Keratinocyte (primary cell): ENCODE results near the gene NUTF2. TPM values are rescaled to one million over a fixed set of nuclear protein-coding genes. Genes with fewer than 3 reads are reported as not detected.

Experiments used
- DNase-seq: peaks from one replicate; pipeline ENCODE4 v3.0.0-alpha.2; 2011; ENCODE audit warnings: low read depth, missing footprints, low spot score
- FAIRE-seq: peaks from 2 replicates; lab custom pipeline; 2011; peaks lifted over from hg19 to GRCh38; lab: Jason Lieb, UNC
- H2AFZ ChIP-seq: 2 replicates; pipeline ENCODE4 v1.6.0; 2012; ENCODE audit warnings: low read length, control low read depth, inconsistent platforms; ENCODE audit not compliant: control insufficient read depth
- H3K27ac ChIP-seq: 2 replicates; pipeline ENCODE4 v1.5.1; 2011; ENCODE audit warnings: low read length; ENCODE audit not compliant: control insufficient read depth, insufficient read depth
- H3K27me3 ChIP-seq: 3 replicates; pipeline ENCODE4 v1.6.0; 2011; ENCODE audit warnings: low read length; ENCODE audit not compliant: control insufficient read depth, insufficient read depth; ENCODE audit errors: extremely low read depth
- H3K36me3 ChIP-seq, 2 experiments: 2 replicates in 1 of 2; 3 replicates in 1 of 2; pipeline ENCODE4 v1.5.1; 2011; ENCODE audit warnings: low read length in 2 of 2, mild to moderate bottlenecking in 1 of 2; ENCODE audit not compliant: control insufficient read depth in 2 of 2, insufficient read depth in 2 of 2; ENCODE audit errors: extremely low read depth in 1 of 2
- H3K4me1 ChIP-seq: 3 replicates; pipeline ENCODE4 v1.5.1; 2011; ENCODE audit warnings: low read length; ENCODE audit not compliant: control insufficient read depth, insufficient read depth; ENCODE audit errors: extremely low read depth
- H3K4me2 ChIP-seq: 3 replicates; pipeline ENCODE4 v1.6.0; 2011; ENCODE audit warnings: low read depth, low read length; ENCODE audit not compliant: control insufficient read depth, insufficient read depth; ENCODE audit errors: extremely low read depth
- H3K4me3 ChIP-seq, 3 experiments: fragments of 200-600 bp in 1 of 3; sonication (generic) in 1 of 3; 2 replicates in 2 of 3; 3 replicates in 1 of 3; pipeline ENCODE4 v1.5.1; 2011 to 2016; ENCODE audit warnings: low read length in 3 of 3, mild to moderate bottlenecking in 3 of 3, control low read depth in 2 of 3, inconsistent platforms in 1 of 3, low read depth in 1 of 3, mixed read lengths in 1 of 3, mixed run types in 1 of 3, moderate library complexity in 1 of 3; ENCODE audit not compliant: control insufficient read depth in 2 of 3, insufficient read depth in 2 of 3; ENCODE audit errors: extremely low read depth in 1 of 3
- H3K79me2 ChIP-seq: 2 replicates; pipeline ENCODE4 v1.6.0; 2012; ENCODE audit warnings: low read length; ENCODE audit not compliant: control insufficient read depth, insufficient read depth
- H3K9ac ChIP-seq: 3 replicates; pipeline ENCODE4 v1.6.0; 2011; ENCODE audit warnings: low read length; ENCODE audit not compliant: control insufficient read depth, insufficient read depth; ENCODE audit errors: extremely low read depth
- H3K9me1 ChIP-seq: 3 replicates; pipeline ENCODE4 v1.6.0; 2011; ENCODE audit warnings: low read length; ENCODE audit not compliant: control insufficient read depth, insufficient read depth; ENCODE audit errors: extremely low read depth
- H3K9me3 ChIP-seq: 2 replicates; pipeline ENCODE4 v1.5.1; 2012; ENCODE audit warnings: low read depth, low read length; ENCODE audit not compliant: control insufficient read depth
- H4K20me1 ChIP-seq: 3 replicates; pipeline ENCODE4 v1.6.0; 2011; ENCODE audit warnings: low read length; ENCODE audit not compliant: control insufficient read depth, insufficient read depth; ENCODE audit errors: extremely low read depth
- CTCF ChIP-seq, 3 experiments: IDR thresholded peaks in 1 of 3; conservative IDR thresholded peaks in 1 of 3; optimal IDR thresholded peaks in 1 of 3; 2 replicates in 2 of 3; 3 replicates in 1 of 3; pipeline versions ENCODE3 to v1.5.1; 2011; ENCODE audit warnings: low read length in 3 of 3, mild to moderate bottlenecking in 3 of 3, moderate library complexity in 2 of 3, control low read depth in 1 of 3, inconsistent platforms in 1 of 3; ENCODE audit not compliant: insufficient read depth in 2 of 3; ENCODE audit errors: extremely low read depth in 1 of 3
- EZH2 ChIP-seq: IDR thresholded peaks from one replicate; pipeline ENCODE4 v1.6.1; 2012; ENCODE audit warnings: inconsistent platforms, mild to moderate bottlenecking, low read length, moderate library complexity
- dilution Hi-C: fragments of 300-500 bp; cut with MboI; formaldehyde crosslinking; loops from one replicate; pipeline ENCODE4 v1.7.0; 2020; ENCODE audit warnings: low sequenced_read_pairs; ENCODE audit not compliant: extremely low pct_ligation_motif_present
- polyA plus RNA-seq, 5 experiments: library from polyadenylated mRNA; depleted of rRNA in 3 of 5; stranded (reverse) in 3 of 5; stranded (forward) in 1 of 5; unstranded in 1 of 5; fragments of >200 nt; gene quantifications; 1 replicate in 1 of 5; 2 replicates in 3 of 5; 3 replicates in 1 of 5; pipeline versions ENCODE4 v1.2.1 to v1.2.3, GENCODE V29; 2011 to 2012; ENCODE audit warnings: missing spikeins in 2 of 5, low read depth in 1 of 5, low replicate concordance in 1 of 5

The NUTF2 gene
- polyA plus RNA-seq, 1 donor (not counting 4 experiments of a cell fraction or from before 2014, with no cell fraction given): 189 TPM

DNA sequence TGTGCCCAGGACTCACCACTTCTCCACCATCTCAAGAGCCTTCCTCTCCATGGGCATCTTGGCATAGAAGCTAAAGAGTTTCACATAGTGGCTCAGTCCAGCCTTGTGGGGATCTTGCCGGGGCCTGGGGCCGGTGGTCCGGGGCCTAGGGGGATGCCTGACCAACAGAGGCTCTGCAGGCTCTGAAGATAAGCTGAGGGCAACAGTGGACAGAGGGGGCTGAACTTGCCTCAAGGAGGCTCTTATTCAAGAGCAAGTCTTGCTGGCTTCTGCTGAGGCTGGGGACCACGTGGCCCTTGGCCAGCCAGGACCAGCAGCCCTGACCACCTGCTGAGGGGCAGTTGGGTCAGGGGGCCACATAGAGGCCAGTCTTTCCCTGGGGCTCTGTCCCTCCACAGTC lies 18.1 kb upstream of the NUTF2 start:
- Histone ChIP-seq H3K4me1 (peaks cover 9% of the 10 kb centered on the region), H3K27me3 (no peaks in the 10 kb centered on the region), H3K9ac (no peak overlapping the region), H2AFZ (no peak overlapping the region), H3K9me3 (no peaks in the 10 kb centered on the region), H3K4me2 (no peak overlapping the region), H3K9me1 (no peaks in the 10 kb centered on the region), H4K20me1 (no peaks in the 10 kb centered on the region), H3K27ac (no peak overlapping the region), H3K4me3 (no peak overlapping the region), H3K36me3 (peaks cover 37 to 38% of the 10 kb centered on the region in 2 experiments), H3K79me2 (peaks cover 8% of the 10 kb centered on the region)
- no peak for TF ChIP-seq CTCF (optimal IDR thresholded peaks at IDR 0.05 in 1 of 3, IDR thresholded peaks at IDR 0.05 in 1 of 3, conservative IDR thresholded peaks at IDR 0.05 in 1 of 3; ENCODE audit: extremely low read depth in 1 of 3, insufficient read depth in 2 of 3, low read length in 3 of 3)
- no peak for TF ChIP-seq EZH2
- FAIRE-seq: no peak
- dilution Hi-C loops: no loop called here
- no peak for DNase-seq

GRCh38 chr16:67833030-67833414 lies 13.7 kb upstream of the NUTF2 start:
- Histone ChIP-seq H2AFZ (peak overlapping the region; percentile 33), H3K4me1 (peaks cover 14% of the 10 kb centered on the region), H3K36me3 (peaks cover 31% of the 10 kb centered on the region in 2 experiments), H3K9ac (peak overlapping the region; percentile 93), H3K9me1 (no peaks in the 10 kb centered on the region), H3K4me2 (peak overlapping the region; percentile 99), H4K20me1 (no peaks in the 10 kb centered on the region), H3K79me2 (peaks cover 8% of the 10 kb centered on the region), H3K27me3 (no peaks in the 10 kb centered on the region), H3K9me3 (no peaks in the 10 kb centered on the region), H3K4me3 (peak overlapping the region; percentile 57 to 88 (median 84)), H3K27ac (peak overlapping the region; percentile 88)
- DNase-seq (no peak), FAIRE-seq (no peak)
- TF ChIP-seq EZH2: no peak
- no peak for TF ChIP-seq CTCF (optimal IDR thresholded peaks at IDR 0.05 in 1 of 3, IDR thresholded peaks at IDR 0.05 in 1 of 3, conservative IDR thresholded peaks at IDR 0.05 in 1 of 3; ENCODE audit: extremely low read depth in 1 of 3, insufficient read depth in 2 of 3, low read length in 3 of 3)
- dilution Hi-C loops: no loop called here
